GM12878 (cell line): ENCODE measurements around the gene MAP2K7. TPM values are rescaled to one million over a fixed set of nuclear protein-coding genes. Genes with fewer than 3 reads are reported as not detected.

Source experiments
- ATAC-seq: fragments of 200-7000 bp; cut with Tn5 transposase; 3 replicates; pipeline ENCODE4 v1.9.1; 2020; ENCODE audit warnings: mild to moderate bottlenecking, moderate library complexity
- BruUV-seq: library from RNA; stranded (reverse); fragments of 400-500 nt; replicated peaks from 2 replicates; lab custom pipeline; 2021; lab: Mats Ljungman, UMichigan
- CTCF ChIA-PET: fragments of 300-600 bp; sonication (Branson Sonifier 250); formaldehyde crosslinking; extraction: SDS; loops from one replicate; lab custom pipeline; 2021; ENCODE audit warnings: inconsistent platforms; lab: Yijun Ruan, JAX
- POLR2A ChIA-PET: fragments of 350-600 bp; formaldehyde crosslinking; extraction: SDS; loops from one replicate; lab custom pipeline; 2021; ENCODE audit warnings: inconsistent platforms; lab: Charles Lee
- RAD21 ChIA-PET: fragments of 300-600 bp; sonication (Branson Sonifier 250); formaldehyde crosslinking; loops from one replicate; lab custom pipeline; 2023; ENCODE audit warnings: antibody characterized with exemption; ENCODE audit not compliant: unreplicated experiment; lab: Charles Lee
- SMC1A ChIA-PET: fragments of 300-600 bp; sonication (Branson Sonifier 250); formaldehyde crosslinking; loops from one replicate; lab custom pipeline; 2023; ENCODE audit not compliant: unreplicated experiment, uncharacterized antibody; lab: Charles Lee
- DNase-seq: peaks from one replicate; pipeline ENCODE4 v3.0.0-alpha.2; 2011; ENCODE audit warnings: low read depth, low spot score
- FAIRE-seq: peaks from 3 replicates; lab custom pipeline; 2011; peaks lifted over from hg19 to GRCh38; lab: Jason Lieb, UNC
- H2AFZ ChIP-seq: 2 replicates; pipeline ENCODE4 v1.6.0; 2011; ENCODE audit warnings: low read depth, low read length, control low read depth; ENCODE audit not compliant: control insufficient read depth
- H3K27ac ChIP-seq: 2 replicates; pipeline ENCODE4 v1.5.1; 2011; ENCODE audit warnings: control low read depth; ENCODE audit not compliant: control insufficient read depth, insufficient read depth
- H3K27me3 ChIP-seq, 2 experiments: replicated peaks in 1 of 2; 2 replicates each; pipeline versions ENCODE4 v1.6.0 to v1.6.1; 2011; ENCODE audit warnings: low read length in 1 of 2; ENCODE audit not compliant: control insufficient read depth in 2 of 2, insufficient read depth in 2 of 2
- H3K36me3 ChIP-seq, 2 experiments: 2 replicates each; pipeline ENCODE4 v1.5.1; 2011; ENCODE audit warnings: low read length in 1 of 2; ENCODE audit not compliant: control insufficient read depth in 2 of 2, insufficient read depth in 2 of 2
- H3K4me1 ChIP-seq: 2 replicates; pipeline ENCODE4 v1.6.1; 2011; ENCODE audit warnings: mild to moderate bottlenecking, low read length, moderate library complexity, mixed read lengths; ENCODE audit not compliant: control insufficient read depth, insufficient read depth
- H3K4me2 ChIP-seq: 2 replicates; pipeline ENCODE4 v1.6.0; 2011; ENCODE audit warnings: control low read depth; ENCODE audit not compliant: control insufficient read depth, insufficient read depth
- H3K4me3 ChIP-seq: fragments of 200-600 bp; sonication (generic); 2 replicates; pipeline ENCODE4 v1.5.1; 2016
- H3K79me2 ChIP-seq: 2 replicates; pipeline ENCODE4 v1.6.0; 2011; ENCODE audit warnings: low read length; ENCODE audit not compliant: control insufficient read depth, insufficient read depth
- H3K9ac ChIP-seq: 2 replicates; pipeline ENCODE4 v1.8.0; 2011; ENCODE audit warnings: low read length, control low read depth, mixed read lengths; ENCODE audit not compliant: control insufficient read depth, insufficient read depth
- H3K9me3 ChIP-seq: replicated peaks from 3 replicates; pipeline ENCODE4 v1.5.1; 2011; ENCODE audit warnings: mild to moderate bottlenecking, low read length; ENCODE audit not compliant: control insufficient read depth, insufficient read depth
- H4K20me1 ChIP-seq: 2 replicates; pipeline ENCODE4 v1.6.0; 2011; ENCODE audit not compliant: control insufficient read depth, insufficient read depth
- CBX3 ChIP-seq: fragments of 200-600 bp; sonication (generic); IDR thresholded peaks from 2 replicates; pipeline ENCODE4 v1.6.1; 2016; ENCODE audit warnings: low read depth, borderline replicate concordance
- HDAC2 ChIP-seq: fragments of 200-600 bp; sonication (generic); IDR thresholded peaks from 2 replicates; pipeline ENCODE4 v1.6.1; 2017
- MEF2B ChIP-seq: fragments of 450-650 bp; IDR thresholded peaks from 2 replicates; pipeline ENCODE4 v1.6.1; 2018; ENCODE audit warnings: mild to moderate bottlenecking, moderate library complexity; ENCODE audit not compliant: partially characterized antibody, poor library complexity, severe bottlenecking
- MYB ChIP-seq: fragments of 150-350 bp; IDR thresholded peaks from 2 replicates; pipeline ENCODE4 v1.6.1; 2014; ENCODE audit warnings: mild to moderate bottlenecking, low read depth, low read length, borderline replicate concordance
- MYC ChIP-seq: IDR thresholded peaks from 2 replicates; pipeline ENCODE4 v1.6.1; 2011; ENCODE audit warnings: mild to moderate bottlenecking, low read length, moderate library complexity, inconsistent platforms; ENCODE audit not compliant: insufficient read depth, insufficient replicate concordance, insufficient read length, severe bottlenecking
- PAX8 ChIP-seq: fragments of 450-650 bp; IDR thresholded peaks from 2 replicates; pipeline ENCODE4 v1.6.1; 2017; ENCODE audit warnings: mild to moderate bottlenecking, moderate library complexity
- PML ChIP-seq: IDR thresholded peaks from 2 replicates; pipeline ENCODE4 v1.6.1; 2012; ENCODE audit warnings: low read length, inconsistent platforms
- POLR2A ChIP-seq: IDR thresholded peaks from 2 replicates; pipeline ENCODE4 v1.6.1; 2011; ENCODE audit warnings: low read depth, mild to moderate bottlenecking, low read length
- RAD51 ChIP-seq: fragments of 450-650 bp; IDR thresholded peaks from 2 replicates; pipeline ENCODE4 v1.6.1; 2016; ENCODE audit warnings: moderate library complexity, mild to moderate bottlenecking, inconsistent platforms
- SIX5 ChIP-seq: IDR thresholded peaks from 2 replicates; pipeline ENCODE4 v1.6.1; 2011; ENCODE audit warnings: mild to moderate bottlenecking, low read depth, low read length, moderate library complexity; ENCODE audit not compliant: severe bottlenecking
- SMARCA5 ChIP-seq: fragments of 450-650 bp; IDR thresholded peaks from 2 replicates; pipeline ENCODE4 v1.6.1; 2017; ENCODE audit warnings: mild to moderate bottlenecking
- STAT3 ChIP-seq: IDR thresholded peaks from 2 replicates; pipeline ENCODE4 v1.6.1; 2011; ENCODE audit warnings: low read depth, low read length, improper control_type of control experiment
- TCF3 ChIP-seq: IDR thresholded peaks from 2 replicates; pipeline ENCODE4 v1.6.1; 2012; ENCODE audit warnings: low read depth, mild to moderate bottlenecking, low read length, borderline replicate concordance; ENCODE audit not compliant: insufficient read depth
- WRNIP1 ChIP-seq: IDR thresholded peaks from 2 replicates; pipeline ENCODE4 v1.6.1; 2011; ENCODE audit warnings: low read depth, low read length, improper control_type of control experiment, borderline replicate concordance
- YY1 ChIP-seq: IDR thresholded peaks from 2 replicates; pipeline ENCODE4 v1.6.1; 2011; ENCODE audit warnings: low read depth, mild to moderate bottlenecking, low read length
- ZSCAN29 ChIP-seq: fragments of 450-650 bp; IDR thresholded peaks from 2 replicates; pipeline ENCODE4 v1.6.1; 2017; ENCODE audit warnings: mild to moderate bottlenecking, moderate library complexity
- WGBS: methylation state at CpG from one replicate; pipeline ENCODE4 v1.1.6; 2016; ENCODE audit warnings: low lambda C conversion rate; ENCODE audit not compliant: insufficient replicate concordance, insufficient coverage; ENCODE audit errors: missing lambda C conversion rate; 5-methylcytosine and 5-hydroxymethylcytosine counted together
- in situ Hi-C: fragments of 300-500 bp; cut with MboI; formaldehyde crosslinking; loops from 9 replicates; pipeline ENCODE4 v1.14.3; 2018; ENCODE audit warnings: mixed read lengths
- intact Hi-C: fragments of 100-400 bp; cut with micrococcal nuclease; formaldehyde crosslinking; loops from one replicate; pipeline ENCODE4 v1.14.2; 2022; ENCODE audit not compliant: unreplicated experiment
- polyA plus RNA-seq, 11 experiments: library from polyadenylated mRNA; depleted of rRNA in 4 of 11; unstranded in 6 of 11; stranded (reverse) in 5 of 11; fragments of >200 nt; fragmentation: Nextera tagmentation in 4 of 11; fragmentation: Illumina TruSeq in 1 of 11; extraction: Ambion mirVana in 4 of 11; extraction: Trizol in 1 of 11; gene quantifications; 1 replicate in 1 of 11; 2 replicates in 10 of 11; pipeline versions ENCODE4 v1.2.1 to v1.2.3, GENCODE V29; 2011 to 2016; ENCODE audit warnings: inconsistent platforms in 2 of 11, missing spikeins in 2 of 11, low read depth in 1 of 11
- total RNA-seq, 4 experiments: library from RNA; depleted of rRNA in 3 of 4; stranded (reverse); fragments of >200 nt in 3 of 4; fragmentation: Illumina TruSeq in 1 of 4; extraction: Trizol in 1 of 4; gene quantifications; 2 replicates each; pipeline versions ENCODE4 v1.2.1 to v1.2.3, GENCODE V29; 2013 to 2021
- TF ChIP-seq, protein P1 (sequence below): fragments of 450-650 bp; IDR thresholded peaks from 2 replicates; pipeline ENCODE4 v1.6.1; 2018; ENCODE audit warnings: mild to moderate bottlenecking, low read depth, moderate library complexity; ENCODE audit not compliant: partially characterized antibody
- TF ChIP-seq, protein P2 (sequence below): IDR thresholded peaks from 2 replicates; pipeline ENCODE4 v1.6.1; 2011; ENCODE audit warnings: mild to moderate bottlenecking, low read depth, low read length, moderate library complexity; ENCODE audit not compliant: insufficient replicate concordance
- TF ChIP-seq, protein P3 (sequence below): fragments of 450-650 bp; formaldehyde crosslinking; IDR thresholded peaks from 2 replicates; pipeline ENCODE4 v1.4.0; 2022; ENCODE audit warnings: mild to moderate bottlenecking, moderate library complexity

The MAP2K7 gene
- total and polyA plus RNA-seq, 10 of the 15 experiments (the other 5 are each of a cell fraction or from before 2014, with no cell fraction given) = 0.34 to 32.2 (median 6.7) TPM

DNA sequence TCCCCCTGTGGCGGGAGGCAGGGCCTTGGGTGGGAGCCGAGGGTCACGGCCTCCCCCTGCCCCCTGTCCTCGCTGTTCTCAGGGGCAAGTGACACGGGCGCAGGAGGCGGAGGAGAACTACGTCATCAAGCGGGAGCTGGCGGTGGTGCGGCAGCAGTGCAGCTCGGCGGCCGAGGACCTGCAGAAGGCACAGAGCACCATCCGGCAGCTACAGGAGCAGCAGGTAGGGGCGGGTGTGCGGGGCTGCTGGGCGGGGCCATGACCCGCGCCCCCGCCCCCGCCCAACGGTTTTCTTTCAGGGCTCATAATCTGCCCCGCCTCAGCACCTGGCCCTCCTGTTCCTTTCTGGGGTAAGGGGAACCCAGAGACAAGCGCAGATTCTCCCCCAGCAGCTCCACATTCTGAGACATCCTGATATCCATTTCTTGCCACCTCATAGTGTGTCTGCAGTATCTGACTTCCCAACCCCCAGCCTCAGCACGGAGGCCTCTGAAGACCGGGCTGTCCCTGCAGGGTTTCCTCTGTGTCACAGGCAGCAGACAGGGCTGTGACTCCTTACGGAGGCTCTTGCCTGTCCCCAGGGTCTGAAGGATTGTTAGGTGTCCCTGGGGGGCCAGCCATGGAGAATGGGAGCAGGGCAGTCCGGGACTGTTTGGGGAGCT is 45.4 kb upstream of the MAP2K7 start:
- no peak overlapping the region for H3K27ac ChIP-seq
- H3K4me1 ChIP-seq = peaks cover 7% of the 10 kb centered on the region; the same call in 1 of the 2 replicates
- FAIRE-seq (no peak), DNase-seq (no peak), ATAC-seq (no peak)
- in situ Hi-C loops (no loop called here), intact Hi-C loops (no loop called here)
- 33% methylated on average over 17 of the region's 29 CpGs for WGBS
- H3K9me3 ChIP-seq = no peaks in the 10 kb centered on the region; the same call in 2 of the 3 replicates
- H3K9ac ChIP-seq = no peak overlapping the region
- RAD21 ChIA-PET = no interaction called here
- no peaks in the 10 kb centered on the region for H3K79me2 ChIP-seq
- H3K4me3 ChIP-seq = no peak overlapping the region
- H3K36me3 ChIP-seq = no peaks in the 10 kb centered on the region
- no peak overlapping the region for H2AFZ ChIP-seq
- CTCF ChIA-PET = interaction anchor here (1.6 kb wide), 1 partner anchor 11 kb away, joined by 5 read pairs; no protein-coding TSS in a partner anchor
- POLR2A ChIA-PET = no interaction called here
- SMC1A ChIA-PET = no interaction called here
- no peak overlapping the region for H3K4me2 ChIP-seq
- BruUV-seq = no TSS peak
- H4K20me1 ChIP-seq = no peaks in the 10 kb centered on the region
- H3K27me3 ChIP-seq = peaks cover 0 to 8% of the 10 kb centered on the region in 2 experiments; a peak in 3 of 4 replicates
- TF ChIP-seq SIX5 (no peak), MEF2B (no peak), MYB (no peak), PML (no peak), PAX8 (no peak), STAT3 (no peak), YY1 (no peak), CBX3 (no peak), WRNIP1 (no peak), POLR2A (no peak), RAD51 (no peak), MYC (no peak), SMARCA5 (no peak), ZSCAN29 (no peak), HDAC2 (no peak), TCF3 (no peak)
- TF ChIP-seq, protein P1, sequence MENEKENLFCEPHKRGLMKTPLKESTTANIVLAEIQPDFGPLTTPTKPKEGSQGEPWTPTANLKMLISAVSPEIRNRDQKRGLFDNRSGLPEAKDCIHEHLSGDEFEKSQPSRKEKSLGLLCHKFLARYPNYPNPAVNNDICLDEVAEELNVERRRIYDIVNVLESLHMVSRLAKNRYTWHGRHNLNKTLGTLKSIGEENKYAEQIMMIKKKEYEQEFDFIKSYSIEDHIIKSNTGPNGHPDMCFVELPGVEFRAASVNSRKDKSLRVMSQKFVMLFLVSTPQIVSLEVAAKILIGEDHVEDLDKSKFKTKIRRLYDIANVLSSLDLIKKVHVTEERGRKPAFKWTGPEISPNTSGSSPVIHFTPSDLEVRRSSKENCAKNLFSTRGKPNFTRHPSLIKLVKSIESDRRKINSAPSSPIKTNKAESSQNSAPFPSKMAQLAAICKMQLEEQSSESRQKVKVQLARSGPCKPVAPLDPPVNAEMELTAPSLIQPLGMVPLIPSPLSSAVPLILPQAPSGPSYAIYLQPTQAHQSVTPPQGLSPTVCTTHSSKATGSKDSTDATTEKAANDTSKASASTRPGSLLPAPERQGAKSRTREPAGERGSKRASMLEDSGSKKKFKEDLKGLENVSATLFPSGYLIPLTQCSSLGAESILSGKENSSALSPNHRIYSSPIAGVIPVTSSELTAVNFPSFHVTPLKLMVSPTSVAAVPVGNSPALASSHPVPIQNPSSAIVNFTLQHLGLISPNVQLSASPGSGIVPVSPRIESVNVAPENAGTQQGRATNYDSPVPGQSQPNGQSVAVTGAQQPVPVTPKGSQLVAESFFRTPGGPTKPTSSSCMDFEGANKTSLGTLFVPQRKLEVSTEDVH = no peak
- TF ChIP-seq, protein P2, sequence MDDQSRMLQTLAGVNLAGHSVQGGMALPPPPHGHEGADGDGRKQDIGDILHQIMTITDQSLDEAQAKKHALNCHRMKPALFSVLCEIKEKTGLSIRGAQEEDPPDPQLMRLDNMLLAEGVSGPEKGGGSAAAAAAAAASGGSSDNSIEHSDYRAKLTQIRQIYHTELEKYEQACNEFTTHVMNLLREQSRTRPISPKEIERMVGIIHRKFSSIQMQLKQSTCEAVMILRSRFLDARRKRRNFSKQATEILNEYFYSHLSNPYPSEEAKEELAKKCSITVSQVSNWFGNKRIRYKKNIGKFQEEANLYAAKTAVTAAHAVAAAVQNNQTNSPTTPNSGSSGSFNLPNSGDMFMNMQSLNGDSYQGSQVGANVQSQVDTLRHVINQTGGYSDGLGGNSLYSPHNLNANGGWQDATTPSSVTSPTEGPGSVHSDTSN = no peak
- TF ChIP-seq, protein P3, sequence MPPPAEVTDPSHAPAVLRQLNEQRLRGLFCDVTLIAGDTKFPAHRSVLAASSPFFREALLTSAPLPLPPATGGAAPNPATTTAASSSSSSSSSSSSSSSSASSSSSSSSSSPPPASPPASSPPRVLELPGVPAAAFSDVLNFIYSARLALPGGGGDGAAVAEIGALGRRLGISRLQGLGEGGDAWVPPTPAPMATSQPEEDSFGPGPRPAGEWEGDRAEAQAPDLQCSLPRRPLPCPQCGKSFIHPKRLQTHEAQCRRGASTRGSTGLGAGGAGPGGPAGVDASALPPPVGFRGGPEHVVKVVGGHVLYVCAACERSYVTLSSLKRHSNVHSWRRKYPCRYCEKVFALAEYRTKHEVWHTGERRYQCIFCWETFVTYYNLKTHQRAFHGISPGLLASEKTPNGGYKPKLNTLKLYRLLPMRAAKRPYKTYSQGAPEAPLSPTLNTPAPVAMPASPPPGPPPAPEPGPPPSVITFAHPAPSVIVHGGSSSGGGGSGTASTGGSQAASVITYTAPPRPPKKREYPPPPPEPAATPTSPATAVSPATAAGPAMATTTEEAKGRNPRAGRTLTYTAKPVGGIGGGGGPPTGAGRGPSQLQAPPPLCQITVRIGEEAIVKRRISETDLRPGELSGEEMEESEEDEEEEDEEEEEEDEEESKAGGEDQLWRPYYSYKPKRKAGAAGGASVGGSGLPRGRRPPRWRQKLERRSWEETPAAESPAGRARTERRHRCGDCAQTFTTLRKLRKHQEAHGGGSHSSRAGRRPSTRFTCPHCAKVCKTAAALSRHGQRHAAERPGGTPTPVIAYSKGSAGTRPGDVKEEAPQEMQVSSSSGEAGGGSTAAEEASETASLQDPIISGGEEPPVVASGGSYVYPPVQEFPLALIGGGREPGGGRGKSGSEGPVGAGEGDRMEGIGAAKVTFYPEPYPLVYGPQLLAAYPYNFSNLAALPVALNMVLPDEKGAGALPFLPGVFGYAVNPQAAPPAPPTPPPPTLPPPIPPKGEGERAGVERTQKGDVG (CRISPR knock-in tag) = no peak
